ENCODE results near the gene KRIT1.
"Not testable (repeated sequence)": the region's sequence is repeated elsewhere in the genome, so short reads cannot be mapped to it uniquely, and the experiment has no call there.

- TF ChIP-seq POLR2A (IDR thresholded peaks at IDR 0.05; ENCODE audit: low read depth); CTCF (IDR thresholded peaks at IDR 0.05); EP300 (IDR thresholded peaks at IDR 0.05); POLR2AphosphoS5 (IDR thresholded peaks at IDR 0.05): not testable (repeated sequence)
Measured at GRCh38 chr7:92184294-92184693, 61.4 kb downstream of the KRIT1 start.

Measured in esophagus muscularis mucosa (tissue), 4 donors.